GM21737 (cell line): ENCODE measurements around the gene POLD4.

ENCODE experiments used
- ATAC-seq: cut with Tn5 transposase; IDR thresholded peaks from one replicate; pipeline ENCODE4 v1.9.1; 2021; ENCODE audit warnings: mild to moderate bottlenecking, moderate library complexity; ENCODE audit not compliant: unreplicated experiment

Gene POLD4

GRCh38 chr11:67303132-67303834 is 50.1 kb downstream of the POLD4 start, which contains the start of gene SSH3:
TSS of gene SSH3 (plus strand) at chr11:67303530. CDS start at chr11:67303626, 96 bp downstream.
- no peak for ATAC-seq

GRCh38 chr11:67302571-67303131 is 50.7 kb downstream of the POLD4 start:
- no peak for ATAC-seq

GRCh38 chr11:67301951-67302516 is 51.3 kb downstream of the POLD4 start:
- ATAC-seq: no peak

- ATAC-seq: no peak
These were observed 51.9 kb downstream of the POLD4 start for GRCh38 chr11:67301313-67301921.
